Measurements from ENCODE around the gene CEP83.
"Not testable (repeated sequence)": the region's sequence is repeated elsewhere in the genome, so short reads cannot be mapped to it uniquely, and the experiment has no call there.

The CEP83 gene, protein sequence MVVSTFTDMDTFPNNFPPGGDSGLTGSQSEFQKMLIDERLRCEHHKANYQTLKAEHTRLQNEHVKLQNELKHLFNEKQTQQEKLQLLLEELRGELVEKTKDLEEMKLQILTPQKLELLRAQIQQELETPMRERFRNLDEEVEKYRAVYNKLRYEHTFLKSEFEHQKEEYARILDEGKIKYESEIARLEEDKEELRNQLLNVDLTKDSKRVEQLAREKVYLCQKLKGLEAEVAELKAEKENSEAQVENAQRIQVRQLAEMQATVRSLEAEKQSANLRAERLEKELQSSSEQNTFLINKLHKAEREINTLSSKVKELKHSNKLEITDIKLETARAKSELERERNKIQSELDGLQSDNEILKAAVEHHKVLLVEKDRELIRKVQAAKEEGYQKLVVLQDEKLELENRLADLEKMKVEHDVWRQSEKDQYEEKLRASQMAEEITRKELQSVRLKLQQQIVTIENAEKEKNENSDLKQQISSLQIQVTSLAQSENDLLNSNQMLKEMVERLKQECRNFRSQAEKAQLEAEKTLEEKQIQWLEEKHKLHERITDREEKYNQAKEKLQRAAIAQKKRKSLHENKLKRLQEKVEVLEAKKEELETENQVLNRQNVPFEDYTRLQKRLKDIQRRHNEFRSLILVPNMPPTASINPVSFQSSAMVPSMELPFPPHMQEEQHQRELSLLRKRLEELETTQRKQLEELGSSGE

DNA sequence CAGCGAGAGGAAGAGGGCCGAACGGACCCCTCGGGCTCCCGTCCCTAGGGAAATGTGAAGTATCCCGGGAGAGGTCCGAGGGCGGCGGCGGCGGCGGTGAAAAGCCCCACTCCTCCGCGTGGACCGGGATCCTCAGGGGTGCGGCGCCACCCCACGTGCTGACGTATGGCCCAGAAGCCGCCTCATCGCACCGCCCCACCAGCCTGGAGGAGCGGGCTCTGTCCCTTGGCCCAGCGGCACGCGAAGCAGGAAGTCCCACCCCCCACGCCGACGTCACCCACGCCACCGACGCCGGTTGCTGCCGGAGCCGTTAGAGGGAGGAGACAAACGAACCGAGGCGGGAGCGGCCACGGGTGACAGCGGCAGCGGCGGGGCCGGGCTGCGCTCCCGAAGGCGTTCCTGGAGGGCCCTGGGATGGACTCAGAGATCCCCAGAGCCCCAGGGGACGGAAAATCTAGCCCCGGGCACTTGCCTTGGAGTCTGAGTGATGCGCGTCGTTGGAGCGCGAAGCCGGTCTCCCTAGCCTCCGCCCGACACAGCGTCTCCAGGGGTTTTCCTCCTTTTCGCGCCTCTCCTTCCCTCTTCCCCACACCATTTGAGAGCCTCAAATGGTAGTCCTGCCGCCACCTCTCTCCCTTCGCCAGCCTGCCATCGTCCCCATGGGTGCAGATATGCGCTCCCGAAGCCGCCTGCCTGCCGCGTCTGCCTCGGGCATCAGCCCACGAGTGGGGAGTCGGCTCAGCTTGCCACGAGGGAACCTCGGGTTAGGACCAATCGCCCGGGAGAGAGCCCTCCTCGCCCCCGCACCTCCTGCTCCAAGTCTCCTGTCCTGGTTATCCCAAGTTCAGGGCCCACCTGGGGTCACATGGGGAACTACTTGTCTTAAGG is at the start of gene CEP83:
CEP83 (minus strand) TSS at position 140 of the 888 bp plus-strand sequence. CDS start 47,377 bp downstream, outside the sequence.
- DNase-seq (ENCODE audit: low spot score) = peak; percentile 94

DNA sequence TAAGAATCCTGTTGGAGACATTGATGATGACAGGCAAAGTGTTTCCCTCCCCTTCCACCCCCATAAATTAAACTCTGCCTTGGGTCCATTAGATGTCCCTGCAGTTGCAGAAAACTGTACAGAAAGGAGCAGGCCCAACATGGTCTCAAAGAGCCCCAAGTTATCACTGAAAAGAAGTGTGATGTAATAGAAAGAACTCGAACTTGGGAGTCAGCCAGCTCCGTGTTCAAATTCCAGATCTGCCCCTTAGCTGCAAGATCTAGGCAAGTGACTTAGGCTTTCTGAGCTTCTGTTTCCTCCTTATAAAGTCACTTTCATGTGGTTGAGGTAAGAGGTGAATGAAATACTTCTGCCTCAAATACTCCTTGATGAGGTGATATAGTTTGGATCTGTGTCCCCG is 49.6 kb upstream of the CEP83 start:
- DNase-seq (ENCODE audit: low spot score) = no peak

DNA sequence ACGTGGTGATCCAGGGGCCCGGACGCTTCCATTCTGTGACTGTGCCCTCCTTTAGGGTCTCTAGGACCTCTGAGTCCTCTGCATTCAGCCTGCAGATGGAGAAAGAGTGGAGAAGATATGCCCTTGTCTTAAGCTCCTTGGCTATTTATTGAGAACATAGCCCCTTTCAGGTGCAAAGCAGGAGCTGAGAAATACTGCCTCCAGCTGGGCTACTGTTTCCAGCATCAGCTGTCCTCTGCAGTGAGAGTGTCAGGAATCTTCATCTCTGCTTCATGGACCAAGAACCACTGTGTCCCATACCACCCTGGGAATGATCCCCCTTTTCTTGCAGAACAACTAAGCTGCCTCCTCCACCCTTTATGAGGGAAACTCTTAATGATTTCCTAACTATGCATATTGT is 47.8 kb upstream of the CEP83 start:
- DNase-seq (ENCODE audit: low spot score) = no peak

DNA sequence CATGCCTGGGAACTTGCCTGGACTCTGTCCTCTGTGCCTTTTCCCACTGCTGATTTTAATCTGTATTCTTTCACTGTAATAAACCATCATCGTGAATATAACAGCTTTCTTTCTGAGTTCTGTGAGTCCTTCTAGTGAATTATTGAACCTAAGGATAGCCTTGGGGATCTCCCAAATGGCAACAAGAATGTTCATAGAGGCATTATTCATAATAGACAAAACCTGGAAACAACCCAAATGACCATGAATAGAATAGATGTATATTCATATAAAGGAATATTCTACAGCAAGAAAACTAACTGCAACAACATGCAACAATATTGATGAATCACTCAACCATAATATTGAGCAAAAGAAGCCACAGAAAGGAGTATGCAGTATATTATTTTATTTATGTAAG is 44.7 kb upstream of the CEP83 start:
- DNase-seq (ENCODE audit: low spot score) = no peak

DNA sequence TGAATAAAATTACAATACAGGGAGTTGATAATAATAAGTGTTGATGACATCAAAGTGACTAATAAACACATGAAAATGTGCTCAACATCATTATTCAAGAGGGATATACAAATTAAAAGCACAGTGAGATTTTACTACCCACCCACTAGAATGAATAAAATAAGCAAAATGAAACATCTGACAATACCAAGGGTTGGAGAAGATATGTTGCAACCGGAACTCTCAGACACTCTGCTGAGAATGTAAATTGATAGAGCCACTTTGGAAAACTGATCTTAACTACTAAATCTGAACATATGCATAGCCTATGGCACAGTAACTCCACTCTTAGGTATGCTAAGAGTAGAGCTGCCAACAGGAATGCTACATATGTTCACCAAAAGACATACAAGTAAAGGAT is 44.0 kb upstream of the CEP83 start:
- no peak for DNase-seq (ENCODE audit: low spot score)

DNA sequence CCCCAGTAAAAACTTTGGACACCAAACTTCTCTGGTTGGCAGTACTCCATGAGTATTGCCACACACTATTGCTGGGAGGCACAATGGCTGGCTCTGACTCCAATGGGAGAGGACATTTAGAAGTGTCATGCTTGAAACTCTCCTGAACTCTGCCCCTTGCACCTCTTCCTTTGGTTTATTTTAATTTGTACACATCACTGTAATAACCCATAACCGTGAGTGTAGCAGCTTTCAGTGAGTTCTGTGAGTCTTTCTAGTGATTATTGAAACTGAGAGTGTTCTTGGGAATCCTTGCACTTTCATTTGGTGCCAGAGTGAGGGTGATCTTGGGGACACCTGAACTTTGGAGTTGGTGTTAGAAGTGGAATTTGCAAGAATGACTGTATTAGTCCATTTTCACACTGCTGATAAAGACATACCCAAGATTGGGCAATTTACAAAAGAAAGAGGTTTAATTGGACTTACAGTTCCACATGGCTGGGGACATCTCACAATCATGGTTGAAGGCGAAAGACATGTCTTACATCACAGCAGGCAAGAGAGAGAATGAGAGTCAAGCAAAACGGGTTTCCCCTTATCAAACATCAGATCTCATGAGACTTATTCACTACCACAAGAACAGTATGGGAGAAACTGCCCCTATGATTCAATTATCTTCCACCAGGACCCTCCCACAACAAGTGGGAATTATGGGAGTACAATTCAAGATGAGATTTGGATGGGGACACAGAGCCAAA is 41.3 kb upstream of the CEP83 start:
- no peak for DNase-seq (ENCODE audit: low spot score)

DNA sequence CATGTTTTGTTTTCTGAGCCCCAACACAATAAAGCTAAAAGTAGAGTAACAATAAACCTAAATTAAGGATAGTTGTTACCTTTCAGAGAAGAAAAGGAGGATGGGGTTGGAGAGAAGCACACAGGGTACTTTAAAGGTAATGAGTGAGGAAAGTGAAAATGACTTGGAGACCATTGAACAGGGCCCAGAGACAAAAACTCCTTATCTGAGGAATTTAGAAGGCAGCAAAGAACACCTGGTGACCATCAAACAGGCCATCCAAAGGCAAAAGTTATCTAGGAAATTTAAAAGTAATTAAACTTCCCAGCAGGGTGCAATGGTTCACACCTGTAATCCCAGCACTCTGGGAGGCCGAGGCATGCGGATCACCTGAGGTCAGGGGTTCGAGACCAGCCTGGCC is 39.0 kb upstream of the CEP83 start:
- no peak for DNase-seq (ENCODE audit: low spot score)

DNA sequence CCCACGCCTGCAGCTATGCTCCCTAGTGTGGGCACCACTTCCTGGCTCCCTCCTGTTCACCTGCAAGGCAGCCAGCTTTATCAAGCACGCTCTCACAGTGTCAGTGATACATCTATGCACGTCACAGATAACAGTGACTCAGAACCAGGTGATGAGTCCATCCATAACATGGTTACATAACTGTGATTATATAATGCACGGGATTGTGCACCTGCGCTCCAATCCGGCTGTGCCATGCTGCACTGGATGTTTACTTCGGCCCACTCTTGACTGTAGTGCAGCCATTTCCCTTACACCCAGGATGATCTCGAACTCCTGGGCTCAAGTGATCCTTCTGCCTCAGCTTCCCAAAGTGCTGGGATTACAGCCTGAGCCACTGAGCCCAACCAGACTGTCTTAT is 38.4 kb upstream of the CEP83 start:
- DNase-seq (ENCODE audit: low spot score) = no peak

DNA sequence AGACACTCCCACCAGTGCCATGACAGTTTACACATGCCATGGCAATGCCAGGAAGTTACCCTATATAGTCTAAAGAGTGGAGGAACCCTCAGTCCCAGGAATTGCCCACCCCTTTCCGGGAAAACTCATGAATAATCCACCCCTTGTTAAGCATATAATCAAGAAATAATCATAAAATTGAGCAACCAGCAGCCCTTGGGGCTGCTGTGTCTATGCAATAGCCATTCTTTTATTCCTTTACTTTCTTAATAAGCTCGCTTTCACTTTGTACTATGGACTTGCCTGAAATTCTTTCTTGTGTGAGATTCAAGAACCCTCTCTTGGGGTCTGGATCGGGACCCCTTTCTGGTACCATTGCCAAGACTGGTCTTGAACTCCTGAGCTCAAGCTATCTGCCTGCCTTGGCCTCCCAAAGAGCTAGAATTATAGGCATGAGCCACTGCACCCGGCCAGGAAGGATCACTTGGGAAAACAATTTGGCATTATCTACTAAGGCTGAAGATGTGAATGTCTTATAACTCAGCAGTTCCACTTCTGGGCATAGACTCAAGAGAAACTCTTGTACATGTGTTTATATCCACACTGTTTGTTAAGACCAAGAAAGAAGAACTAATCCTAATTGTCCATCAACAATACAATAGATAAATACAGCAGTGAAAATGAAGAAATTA is 35.9 kb upstream of the CEP83 start:
- no peak for DNase-seq (ENCODE audit: low spot score)

DNA sequence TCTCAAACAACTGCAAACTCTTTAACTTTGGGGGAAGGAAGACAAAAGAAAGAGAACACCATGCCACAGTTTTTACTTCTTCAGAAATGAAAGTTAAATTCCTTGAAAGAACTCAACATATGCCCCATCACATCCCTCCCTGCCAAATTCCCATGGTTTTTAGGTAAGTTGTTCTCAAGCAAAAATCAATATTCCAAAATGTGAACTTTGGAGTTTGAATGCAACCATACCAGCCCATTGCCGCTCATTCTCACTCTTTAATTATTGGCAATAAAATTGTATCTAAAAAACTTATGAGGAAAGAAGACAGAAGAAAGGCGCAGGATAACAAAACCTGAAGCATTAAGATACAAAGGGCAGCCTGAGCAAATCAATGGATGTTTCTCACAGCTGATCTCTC is 31.8 kb upstream of the CEP83 start:
- DNase-seq (ENCODE audit: low spot score) = no peak

DNA sequence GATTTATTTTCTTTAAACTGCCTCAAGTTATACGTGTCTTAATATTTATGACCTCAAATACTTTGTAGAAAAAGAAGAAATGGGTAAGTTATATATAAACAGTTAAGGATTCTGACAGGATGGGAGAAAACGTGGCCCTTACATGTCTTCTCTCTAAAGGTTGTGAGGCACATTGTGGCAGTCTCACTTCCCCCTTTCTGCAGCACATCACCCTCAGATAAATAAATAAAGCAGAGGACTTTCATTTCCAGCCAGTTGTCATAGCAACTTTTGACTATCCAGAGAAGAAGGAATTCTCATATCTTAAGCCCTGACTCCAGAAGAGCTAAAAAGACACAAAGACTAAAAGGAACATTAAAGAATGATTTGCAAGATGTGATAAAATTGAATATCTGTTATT is 28.8 kb upstream of the CEP83 start:
- no peak for DNase-seq (ENCODE audit: low spot score)

DNA sequence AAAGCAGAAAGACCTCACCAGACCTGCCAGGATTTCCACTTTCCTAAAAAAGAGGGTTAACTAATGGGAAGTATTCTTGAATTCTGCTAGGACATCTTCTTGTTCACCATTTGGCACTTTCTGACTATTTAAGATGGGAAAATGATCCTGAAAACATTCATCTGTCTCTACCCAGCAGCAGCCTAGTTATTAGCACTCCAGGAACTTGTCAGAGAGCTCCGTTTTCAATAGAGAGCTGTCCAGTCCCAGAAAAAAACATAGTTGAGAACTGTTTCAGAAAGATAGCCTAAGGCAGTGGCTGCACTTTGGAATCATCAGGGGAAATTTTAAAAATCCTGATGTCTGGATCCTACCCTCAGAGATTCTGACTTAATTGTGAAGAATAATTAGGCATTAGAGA is 22.1 kb upstream of the CEP83 start:
- DNase-seq (ENCODE audit: low spot score) = no peak

DNA sequence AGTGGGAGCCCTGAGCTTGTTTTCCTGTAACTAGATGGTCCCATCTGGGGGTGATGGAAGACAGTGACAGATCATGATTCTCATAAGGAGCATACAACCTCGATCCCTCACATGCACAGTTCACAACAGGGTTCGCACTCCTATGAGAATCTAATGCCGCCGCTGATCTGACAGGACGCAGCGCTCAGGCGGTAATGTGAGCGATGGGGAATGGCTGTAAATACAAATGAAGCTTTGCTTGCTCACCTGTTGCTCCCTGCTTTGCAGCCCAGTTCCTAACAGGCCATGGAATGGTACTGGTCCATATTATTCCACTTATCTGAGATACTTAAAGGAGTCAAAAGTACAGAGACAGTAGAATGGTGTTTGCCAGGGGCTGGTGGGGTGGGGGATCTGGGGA is 9.9 kb upstream of the CEP83 start:
- DNase-seq (ENCODE audit: low spot score) = no peak

DNA sequence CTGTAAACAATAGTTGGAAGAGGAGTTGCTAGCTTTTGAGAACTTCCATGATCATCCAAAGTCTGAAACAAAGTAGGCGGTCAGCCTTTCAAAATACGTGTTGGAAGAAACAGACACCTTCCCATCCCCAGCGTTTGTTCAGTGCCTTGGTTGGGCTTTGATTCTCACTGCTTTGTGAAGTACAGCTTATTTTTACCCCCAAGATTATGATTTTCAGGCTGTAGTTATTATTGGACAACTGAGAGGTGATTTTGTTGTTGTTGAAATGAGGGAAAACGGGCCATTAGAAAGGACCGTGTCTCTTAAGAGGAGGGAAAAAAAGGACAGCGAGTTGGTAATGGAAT is 921 bp upstream of the CEP83 start:
- no peak for DNase-seq (ENCODE audit: low spot score)

DNA sequence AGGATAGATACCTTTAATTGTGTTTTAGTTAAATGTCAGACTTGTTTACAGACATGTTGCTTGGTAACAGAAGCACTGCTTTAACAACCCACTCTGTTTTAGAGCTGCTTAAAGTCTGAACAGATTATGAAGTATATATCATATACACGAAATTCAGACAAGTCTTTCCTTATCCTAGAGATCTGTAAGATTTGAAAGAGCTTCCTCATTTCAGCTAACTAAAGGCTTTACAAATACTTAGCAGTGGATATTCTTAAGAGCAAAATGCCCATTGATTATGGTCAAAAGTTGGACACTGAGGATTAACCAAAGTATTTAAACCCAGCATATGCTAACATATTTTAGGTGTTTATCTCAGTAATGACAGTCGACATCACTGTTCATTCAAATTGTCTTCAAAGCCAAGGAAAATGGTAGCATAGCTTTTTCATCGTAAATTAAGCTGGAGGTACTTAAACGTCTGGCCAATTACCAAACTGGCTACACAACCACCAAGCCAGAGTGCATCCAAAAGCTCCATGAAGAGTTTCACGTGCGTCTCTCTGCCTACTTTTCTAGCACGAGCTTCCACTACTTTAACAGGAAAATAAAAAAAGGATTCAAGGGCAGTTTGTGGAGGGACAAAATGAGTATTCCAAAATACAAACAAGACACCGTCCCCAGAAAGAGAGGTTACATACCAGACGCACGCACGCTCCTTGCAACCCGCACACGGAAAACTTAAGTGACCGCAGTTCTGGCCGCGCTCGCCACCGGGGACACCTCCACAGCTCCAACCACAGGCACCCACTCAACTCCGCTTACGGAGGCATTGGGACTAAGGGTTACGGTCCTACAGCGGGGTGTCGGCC is 565 bp downstream of the CEP83 start:
- peak; percentile 4 for DNase-seq (ENCODE audit: low spot score)

DNA sequence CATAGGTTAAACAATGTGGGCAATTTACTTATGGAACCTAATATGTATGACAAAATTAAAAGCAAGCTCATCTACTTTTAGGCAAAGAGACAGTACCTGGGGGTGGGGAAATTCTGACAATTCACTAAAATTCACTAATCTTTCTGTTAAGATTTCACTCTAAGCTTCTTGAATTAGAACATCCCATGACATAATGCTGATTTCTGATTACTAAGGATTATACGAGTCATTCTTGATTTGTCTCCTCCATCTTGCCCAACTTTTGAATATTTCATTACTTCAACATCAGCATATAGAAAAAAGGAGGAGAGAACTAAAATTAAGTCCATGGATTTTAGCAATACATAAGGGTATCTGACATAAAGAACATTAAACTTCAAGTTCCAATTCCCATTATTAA is 2.4 kb downstream of the CEP83 start:
- DNase-seq (ENCODE audit: low spot score) = no peak

DNA sequence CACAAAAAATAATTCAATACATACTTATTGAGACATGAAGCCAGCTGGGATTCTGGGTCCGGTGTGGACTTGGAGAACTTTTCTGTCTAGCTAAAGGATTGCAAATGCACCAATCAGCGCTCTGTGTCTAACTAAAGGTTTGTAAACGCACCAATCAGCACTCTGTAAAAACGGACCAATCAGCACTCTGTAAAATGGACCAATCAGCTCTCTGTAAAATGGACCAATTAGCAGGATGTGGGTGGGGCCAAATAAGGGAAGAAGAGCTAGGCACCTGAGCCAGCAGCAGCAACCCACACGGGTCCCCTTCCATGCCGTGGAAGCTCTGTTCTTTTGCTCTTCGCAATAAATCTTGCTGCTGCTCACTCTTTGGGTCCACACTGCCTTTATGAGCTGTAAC is 5.3 kb downstream of the CEP83 start:
- not testable (repeated sequence) for DNase-seq (ENCODE audit: low spot score)

DNA sequence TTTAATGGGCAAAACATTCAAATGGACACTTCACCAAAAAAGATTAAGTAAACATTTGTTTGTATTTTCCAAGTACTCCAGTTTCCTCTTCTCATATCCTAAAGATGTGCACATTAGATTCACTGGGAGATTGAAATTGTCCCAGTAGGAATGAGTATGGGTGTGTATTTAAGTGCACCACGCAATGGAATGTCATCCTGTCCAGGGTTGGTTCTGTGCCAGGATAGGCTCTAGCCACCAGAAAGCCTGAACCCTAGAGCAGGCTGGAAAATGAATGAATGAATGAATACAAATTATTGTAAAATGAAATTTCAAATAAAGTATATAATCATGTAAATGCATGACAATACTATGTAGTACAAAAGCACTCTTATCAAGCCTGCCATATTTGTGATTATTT is 14.0 kb downstream of the CEP83 start:
- DNase-seq (ENCODE audit: low spot score) = no peak

DNA sequence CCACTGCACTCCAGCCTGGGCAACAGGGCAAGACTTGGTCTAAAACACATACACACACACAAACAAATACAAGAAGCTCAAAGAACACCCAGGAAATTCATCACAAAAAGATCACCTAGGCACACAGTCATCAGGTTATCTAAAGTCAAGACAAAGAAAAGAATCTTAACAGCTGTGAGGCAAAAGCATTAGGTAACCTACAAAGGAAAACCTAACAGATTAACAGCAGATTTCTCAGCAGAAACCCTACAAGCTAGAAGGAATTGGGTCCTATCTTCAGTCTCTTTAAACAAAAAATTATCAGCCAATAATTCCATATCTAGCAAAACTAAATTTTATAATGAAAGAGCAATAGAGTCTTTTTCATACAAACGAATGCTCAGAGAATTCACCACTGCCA is 22.4 kb downstream of the CEP83 start:
- DNase-seq (ENCODE audit: low spot score) = no peak

DNA sequence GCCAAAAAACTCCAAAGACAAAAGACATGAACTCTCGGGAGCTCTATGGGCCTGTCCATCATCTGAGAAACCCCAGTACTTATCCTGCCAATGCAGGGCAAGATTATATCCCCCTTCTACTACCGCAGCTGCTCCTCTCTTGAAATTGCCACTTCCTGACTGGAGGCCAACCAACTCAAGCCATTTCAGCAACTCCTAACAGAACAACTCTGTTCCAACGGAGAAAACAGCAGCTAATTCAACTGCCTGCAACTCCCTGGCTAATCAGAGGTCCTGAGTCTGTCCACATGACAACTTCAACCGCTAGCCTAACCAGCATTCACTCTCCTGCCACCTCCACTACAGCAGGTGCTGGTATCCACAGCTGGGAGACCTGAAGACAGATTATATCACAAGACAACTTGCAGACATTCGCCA is 24.1 kb downstream of the CEP83 start:
- no peak for DNase-seq (ENCODE audit: low spot score)

DNA sequence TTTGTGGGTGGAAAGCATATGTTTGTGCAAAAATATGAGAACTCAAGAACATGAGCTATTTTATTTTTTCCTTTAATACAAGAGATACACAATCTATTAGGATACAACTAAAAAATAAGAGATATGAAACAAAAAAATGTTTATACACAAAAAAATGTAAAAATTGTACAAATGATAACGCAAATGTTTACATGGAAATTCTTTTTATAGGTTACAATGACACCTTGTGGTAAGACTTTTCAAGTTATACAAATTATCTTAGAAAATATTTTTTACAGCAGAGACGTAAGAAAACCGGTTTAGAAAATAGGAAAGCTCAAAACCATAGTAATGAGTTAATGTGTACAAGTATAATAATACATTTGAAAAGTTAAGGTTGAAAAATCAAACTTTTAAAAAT is 25.5 kb downstream of the CEP83 start:
- no peak for DNase-seq (ENCODE audit: low spot score)
